ENCODE results near the gene FLNC. TPM values are rescaled to one million over a fixed set of nuclear protein-coding genes. Genes with fewer than 3 reads are reported as not detected.

Gene FLNC
- total RNA-seq, 2 experiments from 2014 or later: 0.02 TPM

- ChIA-PET CTCF (no interaction called here), POLR2A (no interaction called here)
Measured at GRCh38 chr7:128799451-128799850, 30.8 kb upstream of the FLNC start.

- CTCF ChIA-PET: no interaction called here
- POLR2A ChIA-PET: no interaction called here
Measured at GRCh38 chr7:128800567-128800966, 29.6 kb upstream of the FLNC start.

- ChIA-PET CTCF (no interaction called here), POLR2A (no interaction called here)
Measured at GRCh38 chr7:128801003-128801402, 29.2 kb upstream of the FLNC start.

- ChIA-PET POLR2A (no interaction called here), CTCF (no interaction called here)
Measured at GRCh38 chr7:128801667-128802418, 28.4 kb upstream of the FLNC start.

GRCh38 chr7:128804484-128804883, 25.7 kb upstream of the FLNC start:
- CTCF ChIA-PET: no interaction called here
- POLR2A ChIA-PET: no interaction called here

- POLR2A ChIA-PET: no interaction called here
- CTCF ChIA-PET: no interaction called here
Measured at GRCh38 chr7:128805225-128805624, 25.0 kb upstream of the FLNC start.

- ChIA-PET POLR2A (no interaction called here), CTCF (no interaction called here)
Measured at GRCh38 chr7:128807191-128807590, 23.0 kb upstream of the FLNC start.

- ChIA-PET POLR2A (interaction anchor here (0.6 kb wide), 1 partner anchor 39 kb away, joined by 3 read pairs; no protein-coding TSS in a partner anchor), CTCF (no interaction called here)
Measured at GRCh38 chr7:128809363-128809762, 20.8 kb upstream of the FLNC start.

GRCh38 chr7:128810473-128810872, 19.7 kb upstream of the FLNC start:
- ChIA-PET CTCF (no interaction called here), POLR2A (no interaction called here)

- ChIA-PET POLR2A (no interaction called here), CTCF (no interaction called here)
Measured at GRCh38 chr7:128810997-128811396, 19.2 kb upstream of the FLNC start.

GRCh38 chr7:128811631-128812430, 18.4 kb upstream of the FLNC start:
- ChIA-PET POLR2A (no interaction called here), CTCF (no interaction called here)

- ChIA-PET CTCF (no interaction called here), POLR2A (no interaction called here)
Measured at GRCh38 chr7:128812514-128813168, 17.6 kb upstream of the FLNC start.

GRCh38 chr7:128814499-128814898, 15.7 kb upstream of the FLNC start:
- POLR2A ChIA-PET: no interaction called here
- CTCF ChIA-PET: no interaction called here

- POLR2A ChIA-PET: no interaction called here
- CTCF ChIA-PET: interaction anchor here (0.6 kb wide), 1 partner anchor 392 kb away, joined by 3 read pairs; no protein-coding TSS in a partner anchor
Measured at GRCh38 chr7:128815289-128815942, 14.8 kb upstream of the FLNC start.

GRCh38 chr7:128818694-128819093, 11.5 kb upstream of the FLNC start:
- ChIA-PET CTCF (interaction anchor here (1.1 kb wide), 1 partner anchor 24 kb away, joined by 5 read pairs; no protein-coding TSS in a partner anchor), POLR2A (no interaction called here)

- ChIA-PET POLR2A (no interaction called here), CTCF (no interaction called here)
Measured at GRCh38 chr7:128821724-128822123, 8.5 kb upstream of the FLNC start.

GRCh38 chr7:128826512-128826911, 3.7 kb upstream of the FLNC start:
- ChIA-PET POLR2A (interaction anchor here (0.7 kb wide), 1 partner anchor 36 kb away, joined by 3 read pairs; no protein-coding TSS in a partner anchor), CTCF (interaction anchor here (0.7 kb wide), 1 partner anchor 9 kb away, joined by 3 read pairs; no protein-coding TSS in a partner anchor)

- ChIA-PET POLR2A (interaction anchor here (0.6 to 0.7 kb wide), 2 partner anchors 36 to 48 kb away, joined by 3 read pairs; no protein-coding TSS in a partner anchor), CTCF (interaction anchor here (0.7 kb wide), 1 partner anchor 9 kb away, joined by 3 read pairs; no protein-coding TSS in a partner anchor)
Measured at GRCh38 chr7:128826916-128827247, 3.3 kb upstream of the FLNC start.

- ChIA-PET POLR2A (interaction anchor here (0.6 to 0.7 kb wide), 2 partner anchors 37 to 49 kb away, joined by 3 read pairs; no protein-coding TSS in a partner anchor), CTCF (interaction anchor here (1.8 kb wide), 1 partner anchor 15 kb away, joined by 6 read pairs; no protein-coding TSS in a partner anchor)
Measured at GRCh38 chr7:128827248-128827958, 2.8 kb upstream of the FLNC start.
